ENCODE data around the gene RAMP1. TPM values are rescaled to one million over a fixed set of nuclear protein-coding genes. Genes with fewer than 3 reads are reported as not detected.

Gene RAMP1
- total and polyA plus RNA-seq, 2 experiments from 2014 or later, result 134 to 329 TPM

DNA sequence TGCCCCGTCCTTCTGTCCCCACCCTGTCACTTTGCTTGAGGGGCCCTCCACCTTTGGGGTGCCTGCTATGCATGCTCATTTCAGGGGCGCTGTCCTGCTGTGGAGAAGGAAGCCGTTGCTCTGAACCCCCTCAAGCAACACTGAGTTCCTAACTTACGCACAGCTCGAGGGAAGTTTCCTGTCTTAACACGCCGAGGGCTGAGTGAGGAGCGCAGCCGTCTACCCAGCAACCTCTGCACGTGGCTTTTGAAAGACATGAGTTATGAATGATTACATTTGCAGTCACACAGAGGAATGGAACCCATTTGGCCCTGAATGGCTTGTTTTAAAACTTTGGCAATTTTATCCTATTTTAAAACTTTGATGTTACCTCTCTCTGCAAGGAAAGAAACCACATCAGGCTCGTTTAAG is 14.0 kb downstream of the RAMP1 start:
- DNase-seq (ENCODE audit: low spot score), result peak; percentile 5
- WGBS (ENCODE audit: low lambda C conversion rate, missing lambda C conversion rate), result 73% methylated on average over 11 of the region's 11 CpGs
- H3K36me3 ChIP-seq (replicated peaks; ENCODE audit: insufficient read depth, low read depth), result no peaks in the 10 kb centered on the region
- no peaks in the 10 kb centered on the region for H3K27me3 ChIP-seq
- H3K9me2 ChIP-seq (replicated peaks; ENCODE audit: insufficient read depth), result no peaks in the 10 kb centered on the region
- no peak overlapping the region for H3K4me2 ChIP-seq
- H3K4me1 ChIP-seq (ENCODE audit: insufficient read depth), result peaks cover 4% of the 10 kb centered on the region
- H3K9me3 ChIP-seq (ENCODE audit: low read depth), result no peaks in the 10 kb centered on the region
- no peak overlapping the region for H2AFZ ChIP-seq
- H4K20me1 ChIP-seq (ENCODE audit: insufficient read depth, poor library complexity, severe bottlenecking), result peaks cover 16% of the 10 kb centered on the region
- H3K79me2 ChIP-seq, result peaks cover 55% of the 10 kb centered on the region
- no peak overlapping the region for H3K4me3 ChIP-seq
- no peak overlapping the region for H3K27ac ChIP-seq
- TF ChIP-seq EZH2 (IDR thresholded peaks at IDR 0.05; ENCODE audit: borderline replicate concordance) (no peak), EZH2phosphoT487 (IDR thresholded peaks at IDR 0.05; ENCODE audit: low read depth, severe bottlenecking, unreplicated experiment) (no peak)

DNA sequence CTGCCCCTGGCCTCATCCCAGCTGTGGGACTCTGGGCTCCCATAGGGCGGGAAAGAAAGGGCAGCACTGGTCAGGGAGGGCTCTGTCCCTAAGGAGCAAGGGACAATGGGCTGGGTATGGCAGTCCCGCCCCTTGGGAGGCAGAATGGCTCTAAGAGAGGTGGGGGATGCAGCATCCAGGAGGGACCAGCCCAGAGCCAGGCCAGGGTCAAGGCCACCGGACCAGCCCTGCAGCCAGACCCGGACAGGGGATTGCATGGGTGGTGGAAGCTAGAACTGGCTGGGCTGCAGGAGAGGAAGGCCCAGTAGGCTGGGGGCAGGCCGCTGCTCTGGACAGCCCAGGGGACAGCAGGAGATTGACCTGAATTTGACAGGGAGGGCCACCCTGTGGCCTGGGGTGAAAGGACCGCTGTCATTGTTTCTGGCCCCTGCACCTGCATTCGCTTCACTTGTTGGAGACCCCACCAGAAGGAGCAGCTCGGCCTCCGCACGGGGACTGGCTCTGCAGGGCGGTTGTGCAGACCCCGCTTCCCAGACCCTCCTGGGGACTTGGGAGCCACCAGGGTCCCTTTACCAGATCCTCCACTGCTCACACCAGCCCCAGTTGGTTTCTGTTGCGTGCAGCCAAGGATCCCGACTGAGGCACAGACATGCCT is 14.6 kb downstream of the RAMP1 start:
- TF ChIP-seq EZH2 (IDR thresholded peaks at IDR 0.05; ENCODE audit: borderline replicate concordance) (no peak), EZH2phosphoT487 (IDR thresholded peaks at IDR 0.05; ENCODE audit: low read depth, severe bottlenecking, unreplicated experiment) (no peak)
- TF ChIP-seq, protein P1, sequence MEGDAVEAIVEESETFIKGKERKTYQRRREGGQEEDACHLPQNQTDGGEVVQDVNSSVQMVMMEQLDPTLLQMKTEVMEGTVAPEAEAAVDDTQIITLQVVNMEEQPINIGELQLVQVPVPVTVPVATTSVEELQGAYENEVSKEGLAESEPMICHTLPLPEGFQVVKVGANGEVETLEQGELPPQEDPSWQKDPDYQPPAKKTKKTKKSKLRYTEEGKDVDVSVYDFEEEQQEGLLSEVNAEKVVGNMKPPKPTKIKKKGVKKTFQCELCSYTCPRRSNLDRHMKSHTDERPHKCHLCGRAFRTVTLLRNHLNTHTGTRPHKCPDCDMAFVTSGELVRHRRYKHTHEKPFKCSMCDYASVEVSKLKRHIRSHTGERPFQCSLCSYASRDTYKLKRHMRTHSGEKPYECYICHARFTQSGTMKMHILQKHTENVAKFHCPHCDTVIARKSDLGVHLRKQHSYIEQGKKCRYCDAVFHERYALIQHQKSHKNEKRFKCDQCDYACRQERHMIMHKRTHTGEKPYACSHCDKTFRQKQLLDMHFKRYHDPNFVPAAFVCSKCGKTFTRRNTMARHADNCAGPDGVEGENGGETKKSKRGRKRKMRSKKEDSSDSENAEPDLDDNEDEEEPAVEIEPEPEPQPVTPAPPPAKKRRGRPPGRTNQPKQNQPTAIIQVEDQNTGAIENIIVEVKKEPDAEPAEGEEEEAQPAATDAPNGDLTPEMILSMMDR (IDR thresholded peaks at IDR 0.05; ENCODE audit: poor library complexity), result no peak
- no peaks in the 10 kb centered on the region for H3K9me2 ChIP-seq (replicated peaks; ENCODE audit: insufficient read depth)
- H3K27me3 ChIP-seq, result no peaks in the 10 kb centered on the region
- H4K20me1 ChIP-seq (ENCODE audit: insufficient read depth, poor library complexity, severe bottlenecking), result peaks cover 16% of the 10 kb centered on the region
- H3K36me3 ChIP-seq (replicated peaks; ENCODE audit: insufficient read depth, low read depth), result no peaks in the 10 kb centered on the region
- DNase-seq (ENCODE audit: low spot score), result peak; percentile 3
- no peak overlapping the region for H3K4me2 ChIP-seq
- H2AFZ ChIP-seq, result no peak overlapping the region
- peaks cover 4% of the 10 kb centered on the region for H3K4me1 ChIP-seq (ENCODE audit: insufficient read depth)
- no peak overlapping the region for H3K4me3 ChIP-seq
- 97% methylated on average over 14 of the region's 14 CpGs for WGBS (ENCODE audit: low lambda C conversion rate, missing lambda C conversion rate)
- peaks cover 49% of the 10 kb centered on the region for H3K79me2 ChIP-seq
- H3K9me3 ChIP-seq (ENCODE audit: low read depth), result no peaks in the 10 kb centered on the region
- no peak overlapping the region for H3K27ac ChIP-seq

DNA sequence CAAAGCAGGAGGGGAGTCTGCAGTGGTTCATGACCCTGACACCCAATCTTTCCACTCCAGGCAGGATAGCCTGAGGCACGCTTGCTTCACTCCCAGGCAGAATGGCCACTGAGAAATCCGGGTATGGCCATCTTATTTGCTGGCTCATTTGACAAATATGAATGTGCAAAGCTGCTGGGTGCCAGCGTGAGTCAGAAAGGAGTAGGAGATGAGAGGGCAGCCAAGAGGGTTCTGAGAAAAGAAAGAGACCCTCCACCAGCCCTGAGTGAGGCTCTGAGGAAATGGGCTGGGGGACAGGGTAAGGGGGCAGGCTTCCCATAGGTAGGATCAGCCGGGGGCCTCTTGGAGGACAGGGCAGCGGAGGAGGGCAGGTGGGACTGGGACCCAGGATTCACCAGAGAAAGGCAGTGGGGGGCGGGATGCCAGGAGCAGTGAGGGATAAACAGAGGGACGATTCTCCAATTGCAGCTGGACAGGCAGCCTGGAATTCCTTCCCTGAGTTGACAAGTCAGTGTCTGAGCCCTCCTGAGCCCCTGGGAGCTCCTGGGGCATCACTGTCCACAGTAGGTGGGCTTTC is 15.2 kb downstream of the RAMP1 start:
- no peak overlapping the region for H3K27ac ChIP-seq
- no peaks in the 10 kb centered on the region for H3K9me2 ChIP-seq (replicated peaks; ENCODE audit: insufficient read depth)
- no peaks in the 10 kb centered on the region for H3K9me3 ChIP-seq (ENCODE audit: low read depth)
- 75% methylated on average over 7 of the region's 7 CpGs for WGBS (ENCODE audit: low lambda C conversion rate, missing lambda C conversion rate)
- H4K20me1 ChIP-seq (ENCODE audit: insufficient read depth, poor library complexity, severe bottlenecking), result peaks cover 16% of the 10 kb centered on the region
- no peak overlapping the region for H3K4me2 ChIP-seq
- H3K4me3 ChIP-seq, result no peak overlapping the region
- no peak for TF ChIP-seq EZH2 (IDR thresholded peaks at IDR 0.05; ENCODE audit: borderline replicate concordance)
- TF ChIP-seq, protein P1 (IDR thresholded peaks at IDR 0.05; ENCODE audit: poor library complexity), result no peak
- TF ChIP-seq EZH2phosphoT487 (IDR thresholded peaks at IDR 0.05; ENCODE audit: low read depth, severe bottlenecking, unreplicated experiment), result no peak
- H3K79me2 ChIP-seq, result peaks cover 42% of the 10 kb centered on the region
- DNase-seq (ENCODE audit: low spot score), result peak; percentile 6
- peaks cover 4% of the 10 kb centered on the region for H3K4me1 ChIP-seq (ENCODE audit: insufficient read depth)
- H3K36me3 ChIP-seq (replicated peaks; ENCODE audit: insufficient read depth, low read depth), result no peaks in the 10 kb centered on the region
- H2AFZ ChIP-seq, result no peak overlapping the region
- no peaks in the 10 kb centered on the region for H3K27me3 ChIP-seq

Measured in hepatocyte (in vitro differentiated cells).